CD4-positive, alpha-beta T cell (primary cell): ENCODE results near the gene RTN4RL1. TPM values are rescaled to one million over a fixed set of nuclear protein-coding genes. Genes with fewer than 3 reads are reported as not detected.
A peak's percentile ranks its signal among the peaks of the same experiment; 100 is the strongest.

Source experiments
- ATAC-seq: fragments of 200-7000 bp; cut with Tn5 transposase; one replicate; pipeline ENCODE4 v1.10.0; 2022; ENCODE audit warnings: mild to moderate bottlenecking; ENCODE audit not compliant: poor library complexity
- CTCF ChIA-PET: fragments of 350-600 bp; sonication (Branson Sonifier 250); formaldehyde crosslinking; loops from one replicate; lab custom pipeline; 2021; ENCODE audit warnings: antibody characterized with exemption, inconsistent platforms; lab: Charles Lee
- POLR2A ChIA-PET: fragments of 350-600 bp; sonication (Branson Sonifier 250); formaldehyde crosslinking; loops from one replicate; lab custom pipeline; 2021; ENCODE audit warnings: antibody characterized with exemption, inconsistent platforms; lab: Charles Lee
- DNase-seq, 14 experiments: peaks; one replicate each; pipeline ENCODE4 v3.0.0-alpha.2; 2013 to 2020; ENCODE audit warnings: mixed read lengths in 2 of 14
- H3K27ac ChIP-seq, 2 donors: one replicate each; pipeline versions ENCODE4 v1.5.1 to v1.7.0; 2013; ENCODE audit warnings: low read length in 2 of 2, low read depth in 1 of 2, mild to moderate bottlenecking in 1 of 2
- H3K27me3 ChIP-seq, 2 experiments: 1 replicate in 1 of 2; 2 replicates in 1 of 2; pipeline versions ENCODE4 v1.6.1 to v1.7.0; 2013; ENCODE audit warnings: low read length in 2 of 2, control low read depth in 1 of 2, mild to moderate bottlenecking in 1 of 2, moderate library complexity in 1 of 2; ENCODE audit not compliant: insufficient read depth in 2 of 2, control insufficient read depth in 1 of 2
- H3K36me3 ChIP-seq: one replicate; pipeline ENCODE4 v1.6.1; 2013; ENCODE audit warnings: low read length, control low read depth; ENCODE audit not compliant: insufficient read depth
- H3K4me1 ChIP-seq: one replicate; pipeline ENCODE4 v1.6.1; 2013; ENCODE audit warnings: low read length, control low read depth; ENCODE audit not compliant: insufficient read depth
- H3K4me3 ChIP-seq: one replicate; pipeline ENCODE4 v1.5.1; 2013; ENCODE audit warnings: mild to moderate bottlenecking, low read length, moderate library complexity
- H3K9me3 ChIP-seq, 2 experiments: 1 replicate in 1 of 2; 2 replicates in 1 of 2; pipeline versions ENCODE4 v1.6.1 to v1.7.0; 2013; ENCODE audit warnings: low read length in 2 of 2, mild to moderate bottlenecking in 2 of 2, control low read depth in 1 of 2, moderate library complexity in 1 of 2; ENCODE audit not compliant: control insufficient read depth in 1 of 2, insufficient read depth in 1 of 2
- H3K27ac Mint-ChIP-seq: one replicate; pipeline ENCODE4 v1.8.0; 2020; ENCODE audit warnings: mixed read lengths
- H3K27me3 Mint-ChIP-seq: one replicate; pipeline ENCODE4 v1.8.0; 2021; ENCODE audit warnings: mixed read lengths
- H3K36me3 Mint-ChIP-seq: one replicate; pipeline ENCODE4 v1.8.0; 2021; ENCODE audit warnings: low read depth, mixed read lengths
- H3K4me1 Mint-ChIP-seq: one replicate; pipeline ENCODE4 v1.8.0; 2021; ENCODE audit warnings: low read depth, mixed read lengths
- H3K4me3 Mint-ChIP-seq: one replicate; pipeline ENCODE4 v1.8.0; 2020; ENCODE audit warnings: mild to moderate bottlenecking, mixed read lengths
- H3K9me3 Mint-ChIP-seq: one replicate; pipeline ENCODE4 v1.8.0; 2020; ENCODE audit warnings: mixed read lengths
- intact Hi-C, 2 experiments: fragments of 100-400 bp; cut with DNase I in 1 of 2; cut with micrococcal nuclease in 1 of 2; formaldehyde crosslinking; loops; one replicate each; pipeline versions ENCODE4 v1.15.1 to v1.9.0; 2023 to 2025; cut with DNase I, micrococcal nuclease
- total RNA-seq, 174 experiments: library from RNA in 2 of 174; stranded (reverse) in 2 of 174; gene quantifications; one replicate each; pipeline ENCODE4 v1.2.3 and lab custom pipeline; 2021 to 2026
- TF ChIP-seq, protein P1 (sequence below): fragments of 200-600 bp; IDR thresholded peaks from one replicate; pipeline ENCODE4 v1.8.0; 2022; ENCODE audit warnings: antibody characterized with exemption, mild to moderate bottlenecking

RTN4RL1 gene
- total RNA-seq, 2 experiments from 2014 or later: 0.06 to 0.11 TPM

DNA sequence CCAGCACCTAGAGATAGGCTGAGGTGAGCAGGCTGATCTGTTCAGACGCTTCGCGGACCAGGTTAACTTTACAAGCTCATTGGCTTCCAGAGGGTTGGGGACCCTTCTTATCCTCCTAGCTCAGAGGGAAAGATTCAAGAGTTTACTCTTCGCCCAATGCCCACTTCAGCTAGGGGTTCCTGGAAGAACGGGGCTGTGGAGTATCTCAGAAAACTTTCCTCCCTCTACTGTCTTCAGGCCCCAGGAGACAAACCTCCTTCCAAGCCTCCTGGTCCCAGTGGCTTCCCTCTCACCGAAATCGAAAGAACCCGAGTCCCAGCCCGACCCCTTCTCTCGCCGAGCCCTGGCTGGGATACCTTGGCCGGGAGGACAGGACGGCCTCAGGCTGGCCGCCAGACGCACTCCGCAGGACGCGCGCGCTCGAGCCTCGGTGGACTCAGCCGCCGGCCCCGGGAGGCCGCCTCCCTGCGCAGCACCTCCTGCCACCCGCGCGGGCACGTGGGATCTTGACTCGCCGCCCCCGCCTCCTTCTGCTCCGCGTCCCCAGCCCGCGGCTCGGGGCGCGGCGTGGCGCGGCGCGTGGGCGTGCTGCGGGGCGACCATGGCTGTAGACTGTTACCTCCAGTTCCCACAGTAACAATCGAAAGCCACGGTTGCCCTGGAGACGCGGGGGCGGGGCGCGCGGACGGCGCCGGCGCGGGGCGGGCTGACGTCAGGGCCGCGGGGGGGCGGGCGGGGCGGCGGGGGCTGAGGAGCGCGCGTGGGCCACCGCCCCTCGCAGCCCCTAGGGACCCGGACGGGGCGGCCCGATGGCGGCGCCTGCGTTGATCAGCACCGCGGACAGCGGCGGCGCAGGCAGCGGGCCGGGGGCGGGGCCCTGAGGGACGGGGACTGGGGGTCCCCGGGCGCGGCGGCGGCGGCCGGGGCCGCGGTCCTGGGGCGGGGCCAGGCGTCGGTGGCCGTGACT is 24.5 kb upstream of the RTN4RL1 start:
- Mint-ChIP-seq H3K27ac (peak overlapping the region; percentile 64), H3K4me3 (peak overlapping the region; percentile 78), H3K27me3 (peaks cover 11% of the 10 kb centered on the region), H3K9me3 (no peaks in the 10 kb centered on the region), H3K4me1 (peaks cover 33% of the 10 kb centered on the region), H3K36me3 (no peaks in the 10 kb centered on the region)
- ATAC-seq: peak; percentile 66
- TF ChIP-seq, protein P1, sequence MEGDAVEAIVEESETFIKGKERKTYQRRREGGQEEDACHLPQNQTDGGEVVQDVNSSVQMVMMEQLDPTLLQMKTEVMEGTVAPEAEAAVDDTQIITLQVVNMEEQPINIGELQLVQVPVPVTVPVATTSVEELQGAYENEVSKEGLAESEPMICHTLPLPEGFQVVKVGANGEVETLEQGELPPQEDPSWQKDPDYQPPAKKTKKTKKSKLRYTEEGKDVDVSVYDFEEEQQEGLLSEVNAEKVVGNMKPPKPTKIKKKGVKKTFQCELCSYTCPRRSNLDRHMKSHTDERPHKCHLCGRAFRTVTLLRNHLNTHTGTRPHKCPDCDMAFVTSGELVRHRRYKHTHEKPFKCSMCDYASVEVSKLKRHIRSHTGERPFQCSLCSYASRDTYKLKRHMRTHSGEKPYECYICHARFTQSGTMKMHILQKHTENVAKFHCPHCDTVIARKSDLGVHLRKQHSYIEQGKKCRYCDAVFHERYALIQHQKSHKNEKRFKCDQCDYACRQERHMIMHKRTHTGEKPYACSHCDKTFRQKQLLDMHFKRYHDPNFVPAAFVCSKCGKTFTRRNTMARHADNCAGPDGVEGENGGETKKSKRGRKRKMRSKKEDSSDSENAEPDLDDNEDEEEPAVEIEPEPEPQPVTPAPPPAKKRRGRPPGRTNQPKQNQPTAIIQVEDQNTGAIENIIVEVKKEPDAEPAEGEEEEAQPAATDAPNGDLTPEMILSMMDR: no peak
- CTCF ChIA-PET: no interaction called here
- Histone ChIP-seq H3K27me3 (peaks cover 3 to 11% of the 10 kb centered on the region in 2 experiments), H3K4me1 (peaks cover 48% of the 10 kb centered on the region), H3K9me3 (no peaks in the 10 kb centered on the region), H3K27ac (no peak overlapping the region), H3K4me3 (peak overlapping the region; percentile 58), H3K36me3 (peaks cover 4% of the 10 kb centered on the region)
- POLR2A ChIA-PET: no interaction called here
- peak; percentile 84 to 95 (median 89) for DNase-seq
- intact Hi-C loops: loop anchor here (2.0 to 10.0 kb wide), 9 partner anchors 105 to 485 kb away; partner anchors contain the start of genes MNT (in 1 of the 2), PITPNA (in 1 of the 2), PRPF8 (in 1 of the 2) and SGSM2 (in 1 of the 2)

DNA sequence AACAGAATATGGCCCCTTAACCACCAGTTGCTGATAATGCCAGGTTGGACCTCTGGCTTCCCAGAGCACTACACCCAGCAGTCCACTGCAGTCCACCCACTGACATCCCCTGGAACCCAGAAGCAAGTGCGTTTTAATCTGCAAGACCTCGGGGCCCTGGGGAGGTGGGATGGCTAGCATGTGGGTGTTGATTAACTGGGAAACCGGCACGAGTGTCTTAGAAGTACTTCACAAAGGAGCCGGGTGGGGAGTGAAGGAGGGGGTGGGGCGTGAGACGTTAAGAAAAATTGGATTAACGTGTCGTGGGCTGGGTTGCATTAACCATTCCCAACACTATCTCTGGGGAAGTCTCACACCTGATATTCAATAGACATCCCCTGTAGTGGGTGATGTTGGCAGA is 23.7 kb upstream of the RTN4RL1 start:
- Mint-ChIP-seq H3K9me3 (no peaks in the 10 kb centered on the region), H3K4me3 (peak overlapping the region; percentile 78), H3K27me3 (peaks cover 3% of the 10 kb centered on the region), H3K36me3 (peaks cover under 1% of the 10 kb centered on the region), H3K27ac (peak overlapping the region; percentile 64), H3K4me1 (peaks cover 25% of the 10 kb centered on the region)
- peaks cover 13% of the 10 kb centered on the region for H3K36me3 ChIP-seq
- no peak overlapping the region for H3K4me3 ChIP-seq
- intact Hi-C loops: loop anchor here in 1 of 2 experiments (2.0 to 10.0 kb wide), 3 partner anchors 364 to 484 kb away; partner anchors contain the start of genes PITPNA, PRPF8 and SLC43A2
- TF ChIP-seq, protein P1: no peak
- no peaks in the 10 kb centered on the region for H3K9me3 ChIP-seq
- H3K4me1 ChIP-seq: peaks cover 40% of the 10 kb centered on the region
- H3K27ac ChIP-seq: no peak overlapping the region
- DNase-seq (no peak), ATAC-seq (no peak)
- H3K27me3 ChIP-seq: peaks cover 3 to 11% of the 10 kb centered on the region in 2 experiments
- POLR2A ChIA-PET: no interaction called here
- CTCF ChIA-PET: no interaction called here

DNA sequence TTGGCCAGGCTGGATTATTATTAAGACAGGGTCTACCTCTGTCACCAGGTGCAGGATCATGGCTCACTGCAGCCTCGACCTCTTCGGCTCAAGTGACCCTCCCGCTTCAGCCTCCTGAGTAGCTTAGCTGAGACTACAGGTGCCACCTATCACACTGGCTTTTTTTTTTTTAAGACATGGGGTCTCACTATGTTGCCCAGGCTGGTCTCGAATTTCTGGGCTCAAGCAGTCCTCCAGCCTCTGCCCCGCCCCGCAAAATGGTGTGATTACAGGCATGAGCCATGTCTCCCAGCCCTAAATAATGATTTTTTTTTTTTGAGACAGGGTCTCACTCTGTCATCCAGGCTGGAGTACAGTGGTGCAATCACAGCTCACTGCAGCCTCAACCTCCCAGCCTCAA is 22.5 kb upstream of the RTN4RL1 start:
- H3K4me3 ChIP-seq: no peak overlapping the region
- H3K27me3 ChIP-seq: peaks cover 3 to 11% of the 10 kb centered on the region in 2 experiments
- no peak overlapping the region for H3K27ac Mint-ChIP-seq
- DNase-seq (no peak), ATAC-seq (no peak)
- peaks cover 11% of the 10 kb centered on the region for H3K36me3 Mint-ChIP-seq
- CTCF ChIA-PET: no interaction called here
- peaks cover 42% of the 10 kb centered on the region for H3K4me1 ChIP-seq
- no peak overlapping the region for H3K4me3 Mint-ChIP-seq
- H3K27ac ChIP-seq: no peak overlapping the region
- no peaks in the 10 kb centered on the region for H3K9me3 ChIP-seq
- H3K4me1 Mint-ChIP-seq: peaks cover 26% of the 10 kb centered on the region
- TF ChIP-seq, protein P1: no peak
- POLR2A ChIA-PET: interaction anchor here (1.0 to 1.5 kb wide), 2 partner anchors 17 to 23 kb away, joined by 3 to 5 read pairs; partner anchors contain the start of genes DPH1 and RTN4RL1
- H3K27me3 Mint-ChIP-seq: peaks cover 3% of the 10 kb centered on the region
- no peaks in the 10 kb centered on the region for H3K9me3 Mint-ChIP-seq
- peaks cover 25% of the 10 kb centered on the region for H3K36me3 ChIP-seq
- intact Hi-C loops: loop anchor here in 1 of 2 experiments (10.0 kb wide), 2 partner anchors 363 to 483 kb away; partner anchors contain the start of genes PITPNA and PRPF8
